Breast epithelium (tissue), 4 donors: ENCODE results near the gene SEC16A. TPM values are rescaled to one million over a fixed set of nuclear protein-coding genes. Genes with fewer than 3 reads are reported as not detected.

Source experiments
- DNase-seq, 2 donors: peaks; one replicate each; pipeline ENCODE4 v3.0.0-alpha.2; 2019; ENCODE audit warnings: low spot score in 2 of 2
- H3K27ac ChIP-seq, 2 donors: fragments of 200-600 bp; sonication (generic) in 1 of 2; one replicate each; pipeline ENCODE4 v1.5.1; 2016 to 2019; ENCODE audit warnings: mild to moderate bottlenecking in 1 of 2
- H3K27me3 ChIP-seq, 2 donors: fragments of 200-600 bp; sonication (generic) in 1 of 2; one replicate each; pipeline versions ENCODE4 v1.5.1 to v1.6.0; 2017 to 2019; ENCODE audit warnings: control low read depth in 1 of 2, mild to moderate bottlenecking in 1 of 2
- H3K36me3 ChIP-seq: fragments of 200-600 bp; one replicate; pipeline ENCODE4 v1.5.1; 2019
- H3K4me1 ChIP-seq, 2 donors: fragments of 200-600 bp; sonication (generic); one replicate each; pipeline ENCODE4 v1.5.1; 2016 to 2019; ENCODE audit warnings: control low read depth in 1 of 2
- H3K4me3 ChIP-seq, 3 donors: fragments of 200-600 bp; sonication (generic); 1 replicate in 2 of 3; 2 replicates in 1 of 3; pipeline ENCODE4 v1.5.1; 2016 to 2019; ENCODE audit warnings: mild to moderate bottlenecking in 3 of 3, moderate library complexity in 2 of 3
- H3K9me3 ChIP-seq, 2 donors: fragments of 200-600 bp; sonication (generic) in 1 of 2; one replicate each; pipeline ENCODE4 v1.5.1; 2016 to 2019; ENCODE audit warnings: control low read depth in 1 of 2
- POLR2A ChIP-seq: fragments of 450-650 bp; IDR thresholded peaks from one replicate; pipeline ENCODE4 v1.6.1; 2016; ENCODE audit warnings: antibody characterized with exemption, mild to moderate bottlenecking, moderate library complexity
- POLR2AphosphoS5 ChIP-seq, 3 donors: sonication (generic); formaldehyde crosslinking; IDR thresholded peaks; one replicate each; pipeline ENCODE4 v1.6.1; 2017; ENCODE audit warnings: antibody characterized with exemption in 3 of 3
- intact Hi-C: fragments of 100-400 bp; cut with DNase I; formaldehyde crosslinking; loops from one replicate; pipeline ENCODE4 v1.15.1; 2023; ENCODE audit warnings: low total_unique reads
- total RNA-seq, 3 donors: library from RNA; depleted of rRNA; stranded (reverse); fragments of >200 nt; gene quantifications; one replicate each; pipeline ENCODE4 v1.1.0, GENCODE V29; 2016
- TF ChIP-seq, protein P1 (sequence below), 3 donors: fragments of 450-650 bp; IDR thresholded peaks; one replicate each; pipeline ENCODE4 v1.5.1; 2016 to 2017; ENCODE audit warnings: antibody characterized with exemption in 3 of 3, mild to moderate bottlenecking in 3 of 3, moderate library complexity in 3 of 3

The SEC16A gene
- total RNA-seq, 3 donors from 2014 or later: 41.9 to 55.1 (median 42.9) TPM

DNA sequence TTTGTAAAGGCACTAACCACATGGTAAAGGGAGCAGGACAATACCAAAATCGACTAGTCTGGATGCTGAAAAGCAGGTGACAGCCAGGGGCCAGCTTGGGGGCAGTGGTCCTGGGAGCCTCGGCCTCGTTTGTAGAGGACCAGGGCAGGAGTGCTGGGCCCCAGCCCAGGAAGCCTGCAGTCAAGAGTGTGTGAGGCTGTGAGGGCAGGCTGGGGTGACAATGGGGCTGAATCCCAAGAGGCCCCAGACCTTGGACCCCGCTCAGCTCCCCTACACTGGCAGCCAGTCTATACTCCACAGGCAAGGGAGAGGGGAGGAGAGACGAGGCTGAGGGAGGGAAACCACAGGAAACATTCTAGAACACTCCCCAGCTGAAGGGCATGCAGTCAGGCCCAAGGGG lies 40.6 kb downstream of the SEC16A start:
- H3K4me3 ChIP-seq: no peak overlapping the region
- TF ChIP-seq, protein P1, sequence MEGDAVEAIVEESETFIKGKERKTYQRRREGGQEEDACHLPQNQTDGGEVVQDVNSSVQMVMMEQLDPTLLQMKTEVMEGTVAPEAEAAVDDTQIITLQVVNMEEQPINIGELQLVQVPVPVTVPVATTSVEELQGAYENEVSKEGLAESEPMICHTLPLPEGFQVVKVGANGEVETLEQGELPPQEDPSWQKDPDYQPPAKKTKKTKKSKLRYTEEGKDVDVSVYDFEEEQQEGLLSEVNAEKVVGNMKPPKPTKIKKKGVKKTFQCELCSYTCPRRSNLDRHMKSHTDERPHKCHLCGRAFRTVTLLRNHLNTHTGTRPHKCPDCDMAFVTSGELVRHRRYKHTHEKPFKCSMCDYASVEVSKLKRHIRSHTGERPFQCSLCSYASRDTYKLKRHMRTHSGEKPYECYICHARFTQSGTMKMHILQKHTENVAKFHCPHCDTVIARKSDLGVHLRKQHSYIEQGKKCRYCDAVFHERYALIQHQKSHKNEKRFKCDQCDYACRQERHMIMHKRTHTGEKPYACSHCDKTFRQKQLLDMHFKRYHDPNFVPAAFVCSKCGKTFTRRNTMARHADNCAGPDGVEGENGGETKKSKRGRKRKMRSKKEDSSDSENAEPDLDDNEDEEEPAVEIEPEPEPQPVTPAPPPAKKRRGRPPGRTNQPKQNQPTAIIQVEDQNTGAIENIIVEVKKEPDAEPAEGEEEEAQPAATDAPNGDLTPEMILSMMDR (IDR thresholded peaks at IDR 0.05): no peak
- H3K9me3 ChIP-seq: no peaks in the 10 kb centered on the region
- H3K36me3 ChIP-seq: peaks cover 15% of the 10 kb centered on the region
- H3K4me1 ChIP-seq: peaks cover 0 to 13% of the 10 kb centered on the region in 2 donors
- no peak overlapping the region for H3K27ac ChIP-seq
- intact Hi-C loops: no loop called here
- no peak for DNase-seq
- H3K27me3 ChIP-seq: no peaks in the 10 kb centered on the region

DNA sequence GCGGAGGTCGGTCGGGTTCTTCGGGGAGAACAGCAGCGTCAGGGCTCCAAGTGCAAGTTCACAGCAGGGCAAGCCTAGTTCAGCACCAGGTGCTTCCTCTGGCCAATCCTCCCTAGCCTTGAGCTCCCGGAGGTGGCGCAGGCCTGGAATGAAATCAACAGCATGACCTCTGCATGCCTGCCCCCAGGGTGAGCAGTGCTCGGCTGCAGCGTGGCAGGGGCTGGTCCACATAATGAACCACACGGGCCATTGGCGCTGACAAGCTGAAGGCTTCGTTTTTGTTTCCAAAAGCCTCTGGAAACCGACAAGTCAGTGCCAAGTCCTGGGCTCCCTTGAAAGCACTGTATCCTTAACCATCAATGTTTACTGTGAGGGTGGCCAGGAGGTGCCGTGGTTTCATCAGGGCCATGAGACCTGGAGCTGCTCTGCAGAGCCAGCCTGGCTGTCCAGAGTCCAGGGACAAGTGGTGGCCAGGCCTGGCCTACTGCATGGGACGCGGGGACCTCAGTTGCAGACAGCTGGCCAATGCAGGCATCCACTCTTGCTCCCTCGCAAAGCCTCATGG lies 41.1 kb downstream of the SEC16A start:
- Histone ChIP-seq H3K27ac (no peak overlapping the region), H3K27me3 (no peaks in the 10 kb centered on the region), H3K9me3 (no peaks in the 10 kb centered on the region), H3K36me3 (peaks cover 10% of the 10 kb centered on the region), H3K4me3 (no peak overlapping the region), H3K4me1 (peaks cover 0 to 18% of the 10 kb centered on the region in 2 donors)
- no peak for DNase-seq
- intact Hi-C loops: no loop called here
- TF ChIP-seq POLR2A: no peak

DNA sequence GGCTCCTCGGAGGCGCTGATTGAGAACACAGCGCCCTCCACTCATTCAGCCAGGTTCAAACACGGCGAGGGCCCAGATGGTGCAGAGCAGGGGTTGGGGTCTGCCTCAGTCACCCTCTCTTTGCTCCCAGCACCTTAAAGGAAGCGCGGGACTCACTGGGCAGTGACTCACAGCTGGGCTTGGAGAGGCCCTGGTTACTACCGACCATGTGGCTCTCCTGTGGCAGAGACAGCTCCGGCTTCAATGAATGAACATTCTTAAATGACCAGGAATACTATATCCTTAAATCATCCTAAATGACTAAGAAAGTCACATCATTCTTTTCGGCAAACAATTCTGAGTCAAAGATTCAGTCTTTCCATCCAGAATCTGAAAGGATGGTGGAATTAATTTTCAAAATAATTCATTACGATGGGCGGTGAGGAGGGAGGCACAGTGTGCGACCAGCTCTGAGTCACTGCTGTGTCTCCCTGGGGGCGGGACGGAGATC lies 41.6 kb downstream of the SEC16A start:
- TF ChIP-seq, protein P1 (IDR thresholded peaks at IDR 0.05): no peak
- TF ChIP-seq POLR2AphosphoS5 (IDR thresholded peaks at IDR 0.05): no peak
- no peak for TF ChIP-seq POLR2A
- no peak for DNase-seq
- Histone ChIP-seq H3K9me3 (no peaks in the 10 kb centered on the region), H3K27me3 (no peaks in the 10 kb centered on the region), H3K27ac (no peak overlapping the region), H3K36me3 (peaks cover 7% of the 10 kb centered on the region), H3K4me1 (peaks cover 0 to 21% of the 10 kb centered on the region in 2 donors), H3K4me3 (no peak overlapping the region)
- intact Hi-C loops: no loop called here

DNA sequence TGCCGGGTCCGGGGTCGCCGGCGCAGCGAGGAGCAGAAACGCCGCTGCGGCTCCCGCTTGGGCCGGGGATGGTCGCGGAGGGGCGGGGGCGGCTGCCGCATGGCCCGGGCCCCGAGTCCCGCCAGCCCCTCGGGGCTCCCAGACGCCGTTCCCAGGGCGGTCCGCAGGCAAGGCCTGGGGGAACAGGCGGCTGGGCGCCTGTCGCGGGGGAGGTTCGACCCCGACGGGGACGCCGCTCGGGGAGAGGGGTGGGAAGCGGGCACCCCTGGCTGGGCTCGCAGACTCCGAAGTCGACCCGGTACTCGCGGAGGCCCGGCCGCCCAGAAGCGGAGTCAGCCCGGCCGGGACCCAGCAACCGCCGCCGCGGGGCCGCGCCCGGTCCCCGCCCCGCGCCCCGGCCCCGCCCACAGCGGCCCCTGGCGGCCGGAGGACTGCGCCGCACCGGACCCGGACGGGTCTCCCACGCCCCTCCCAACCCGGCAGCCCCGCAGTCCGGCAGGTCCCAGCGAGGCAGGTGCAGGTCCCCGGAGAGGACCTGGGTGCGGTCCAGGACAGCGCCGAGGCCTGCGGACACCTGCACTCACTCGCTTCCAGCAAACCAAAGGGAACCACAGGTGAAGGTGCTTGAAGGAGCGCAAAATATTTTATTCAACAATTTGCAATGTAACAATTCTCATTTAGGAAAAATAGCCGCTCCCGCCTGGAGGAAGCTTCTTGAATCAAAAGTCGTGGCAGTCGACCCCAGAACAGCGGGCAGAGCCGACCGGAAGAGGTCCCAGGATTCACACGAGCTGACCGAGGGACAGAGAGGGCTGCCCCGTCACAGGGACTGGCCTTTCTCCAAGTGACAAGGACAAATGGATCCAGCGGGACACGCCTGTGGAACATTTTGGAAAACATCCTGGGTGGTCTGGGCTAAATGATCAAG lies 43.1 kb downstream of the SEC16A start, which contains the start of gene INPP5E:
Gene INPP5E, minus strand, starts transcription at position 365 of the 928 bp plus-strand sequence. CDS start 426 bp downstream, outside the sequence.
- Histone ChIP-seq H3K27ac (peak within 1 kb of the TSS; percentile 68 to 87), H3K36me3 (no peaks in the 10 kb centered on the region), H3K9me3 (no peaks in the 10 kb centered on the region), H3K4me1 (peaks cover 0 to 21% of the 10 kb centered on the region in 2 donors), H3K4me3 (peak within 1 kb of the TSS; percentile 79 to 100 (median 95)), H3K27me3 (no peaks in the 10 kb centered on the region)
- TF ChIP-seq, protein P1 (IDR thresholded peaks at IDR 0.05): peak in 2 of 3 donors; percentile 45 to 68
- TF ChIP-seq POLR2A: no peak
- DNase-seq: peak; percentile 38 to 71
- intact Hi-C loops: no loop called here

DNA sequence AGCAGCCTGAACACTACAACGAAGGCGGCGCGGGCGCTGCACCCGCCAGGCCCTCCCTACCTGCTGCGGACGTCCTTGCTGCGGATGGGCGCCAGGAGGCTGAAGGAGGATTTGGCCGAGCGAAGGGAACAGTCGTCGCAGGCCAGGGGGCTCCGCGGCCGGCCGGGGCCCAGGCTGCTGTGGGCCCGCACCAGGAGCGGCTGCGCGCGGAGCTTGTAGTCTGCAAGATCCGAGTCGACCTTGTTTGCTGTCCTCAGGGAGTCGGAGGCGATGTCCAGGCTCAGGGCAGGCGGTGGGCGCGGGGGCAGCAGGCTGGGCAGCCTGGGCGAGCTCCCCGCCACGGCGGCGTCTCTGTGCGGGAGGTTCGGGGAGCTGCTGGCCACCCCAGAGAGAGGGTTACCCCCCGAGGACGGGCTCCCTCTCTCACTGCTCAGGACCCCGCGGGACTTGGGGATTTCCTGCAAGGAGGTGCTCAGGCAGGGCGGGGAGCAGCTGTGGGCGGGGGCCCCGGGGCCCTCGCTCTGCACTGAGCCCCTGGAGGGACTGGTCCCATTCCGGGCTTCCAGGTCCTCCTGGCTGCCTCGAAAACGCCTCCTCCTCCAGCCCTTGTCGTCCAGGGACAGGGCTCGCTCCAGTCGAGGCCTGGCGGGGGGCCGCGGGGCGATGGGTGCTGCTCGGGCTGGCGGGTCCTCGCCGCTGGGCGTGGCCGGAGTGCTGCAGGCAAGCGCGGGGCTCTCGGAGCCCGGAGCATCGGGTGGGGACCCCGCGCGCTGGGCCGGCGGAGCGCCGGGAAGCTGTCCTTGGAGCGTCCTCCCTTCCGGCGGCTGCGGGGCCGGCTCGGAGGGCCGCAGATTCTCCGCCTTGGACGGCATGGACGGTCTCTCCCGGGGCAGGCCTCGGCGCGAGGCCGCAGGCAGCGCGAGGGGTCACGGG lies 44.0 kb downstream of the SEC16A start:
- H3K27ac ChIP-seq: peak overlapping the region; percentile 68 to 87

More for the DNA sequence above, 44.0 kb downstream of the SEC16A start:
- no peaks in the 10 kb centered on the region for H3K27me3 ChIP-seq
- H3K9me3 ChIP-seq: no peaks in the 10 kb centered on the region
- intact Hi-C loops: no loop called here
- H3K36me3 ChIP-seq: no peaks in the 10 kb centered on the region
- H3K4me1 ChIP-seq: peaks cover 0 to 21% of the 10 kb centered on the region in 2 donors
- H3K4me3 ChIP-seq: peak overlapping the region; percentile 79 to 100 (median 95)
- no peak for DNase-seq
- TF ChIP-seq POLR2AphosphoS5 (IDR thresholded peaks at IDR 0.05) (no peak), POLR2A (no peak)
- TF ChIP-seq, protein P1 (IDR thresholded peaks at IDR 0.05): no peak
